Measurements from ENCODE around the gene TGFB1I1. TPM values are rescaled to one million over a fixed set of nuclear protein-coding genes. Genes with fewer than 3 reads are reported as not detected.

The TGFB1I1 gene
- total and polyA plus RNA-seq, 2 experiments from 2014 or later: 39.1 to 54.0 TPM

DNA sequence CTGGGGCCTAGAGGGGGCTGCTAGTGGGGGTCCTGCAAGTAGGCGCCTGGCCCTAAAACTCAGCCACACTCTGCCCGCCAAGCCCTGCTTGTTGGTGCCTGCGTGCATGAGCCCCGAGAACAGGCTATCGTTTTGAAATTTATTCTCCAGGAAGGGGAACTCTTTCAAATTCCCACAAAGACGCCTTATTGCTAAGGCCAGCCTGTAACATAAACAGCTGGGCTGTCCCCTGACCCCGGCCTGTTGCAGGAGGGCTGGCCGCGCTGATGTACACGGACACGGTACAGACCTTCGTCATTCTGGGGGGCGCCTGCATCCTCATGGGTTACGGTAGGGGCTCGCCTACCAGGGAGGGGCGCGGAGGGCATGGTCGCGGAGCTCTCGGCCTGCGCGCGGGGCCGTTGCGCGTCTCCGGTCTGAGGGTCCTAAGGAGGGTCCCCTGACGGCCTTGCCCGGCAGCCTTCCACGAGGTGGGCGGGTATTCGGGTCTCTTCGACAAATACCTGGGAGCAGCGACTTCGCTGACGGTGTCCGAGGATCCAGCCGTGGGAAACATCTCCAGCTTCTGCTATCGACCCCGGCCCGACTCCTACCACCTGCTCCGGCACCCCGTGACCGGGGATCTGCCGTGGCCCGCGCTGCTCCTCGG, 15.2 kb downstream of the TGFB1I1 start:
- Histone ChIP-seq H3K36me3 (no peaks in the 10 kb centered on the region), H3K4me1 (ENCODE audit: low read depth) (no peaks in the 10 kb centered on the region), H3K4me3 (peak overlapping the region; percentile 35), H3K27ac (no peak overlapping the region), H3K9me3 (ENCODE audit: low read depth) (no peaks in the 10 kb centered on the region), H3K27me3 (peaks cover 51% of the 10 kb centered on the region)
- no peak for DNase-seq (ENCODE audit: low read depth in 1 of 2, low spot score in 1 of 2)
- TF ChIP-seq CTCF (IDR thresholded peaks at IDR 0.05; ENCODE audit: low read depth, low read length): no peak

DNA sequence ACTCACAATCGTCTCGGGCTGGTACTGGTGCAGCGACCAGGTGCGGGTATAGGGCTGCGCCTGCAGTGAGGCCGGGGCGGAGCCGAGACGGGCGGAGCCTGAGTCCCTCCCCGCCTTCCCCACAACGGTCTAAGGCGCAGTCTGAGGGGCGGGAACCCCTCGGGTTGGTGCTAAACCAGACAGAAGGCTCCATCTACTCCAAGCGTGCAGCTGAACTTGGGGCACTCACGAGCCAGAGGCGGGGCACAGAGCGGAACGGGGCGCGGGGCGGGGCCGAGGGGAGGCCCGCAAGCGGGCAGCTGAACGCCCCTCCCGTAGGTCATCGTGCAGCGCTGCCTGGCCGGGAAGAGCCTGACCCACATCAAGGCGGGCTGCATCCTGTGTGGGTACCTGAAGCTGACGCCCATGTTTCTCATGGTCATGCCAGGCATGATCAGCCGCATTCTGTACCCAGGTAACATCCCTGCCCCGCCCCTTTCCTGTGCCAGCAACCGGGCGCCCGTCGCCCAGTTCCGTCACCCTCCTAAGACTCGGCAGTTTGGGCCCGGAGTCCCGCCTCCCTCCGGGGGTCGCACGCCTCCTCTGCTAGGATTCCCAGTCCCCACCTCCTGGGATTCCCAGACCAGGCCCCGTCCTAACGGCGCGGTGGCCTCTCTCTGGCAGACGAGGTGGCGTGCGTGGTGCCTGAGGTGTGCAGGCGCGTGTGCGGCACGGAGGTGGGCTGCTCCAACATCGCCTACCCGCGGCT, 15.9 kb downstream of the TGFB1I1 start:
- Histone ChIP-seq H3K36me3 (peaks cover 6% of the 10 kb centered on the region), H3K4me1 (ENCODE audit: low read depth) (no peaks in the 10 kb centered on the region), H3K9me3 (ENCODE audit: low read depth) (no peaks in the 10 kb centered on the region), H3K27me3 (peaks cover 44% of the 10 kb centered on the region), H3K27ac (no peak overlapping the region), H3K4me3 (peak overlapping the region; percentile 35)
- no peak for TF ChIP-seq CTCF (IDR thresholded peaks at IDR 0.05; ENCODE audit: low read depth, low read length)
- DNase-seq (ENCODE audit: low read depth in 1 of 2, low spot score in 1 of 2): peak; percentile 44 to 70

- H3K4me1 ChIP-seq (ENCODE audit: low read depth): no peaks in the 10 kb centered on the region
- no peak overlapping the region for H3K27ac ChIP-seq
- H3K9me3 ChIP-seq (ENCODE audit: low read depth): no peaks in the 10 kb centered on the region
- peak in 1 of 2 donors; percentile 27 for DNase-seq (ENCODE audit: low read depth in 1 of 2, low spot score in 1 of 2)
- H3K4me3 ChIP-seq: peak overlapping the region; percentile 35
- TF ChIP-seq CTCF (IDR thresholded peaks at IDR 0.05; ENCODE audit: low read depth, low read length): no peak
- H3K27me3 ChIP-seq: peaks cover 43% of the 10 kb centered on the region
- H3K36me3 ChIP-seq: peaks cover 10% of the 10 kb centered on the region
These were observed 16.7 kb downstream of the TGFB1I1 start for GRCh38 chr16:31488468-31489297.

- Histone ChIP-seq H3K9me3 (ENCODE audit: low read depth) (no peaks in the 10 kb centered on the region), H3K4me3 (no peak overlapping the region), H3K4me1 (ENCODE audit: low read depth) (no peaks in the 10 kb centered on the region), H3K27ac (no peak overlapping the region), H3K27me3 (peaks cover 43% of the 10 kb centered on the region), H3K36me3 (peaks cover 10% of the 10 kb centered on the region)
- no peak for TF ChIP-seq CTCF (IDR thresholded peaks at IDR 0.05; ENCODE audit: low read depth, low read length)
- no peak for DNase-seq (ENCODE audit: low read depth in 1 of 2, low spot score in 1 of 2)
These were observed 17.3 kb downstream of the TGFB1I1 start for GRCh38 chr16:31489298-31489564.

DNA sequence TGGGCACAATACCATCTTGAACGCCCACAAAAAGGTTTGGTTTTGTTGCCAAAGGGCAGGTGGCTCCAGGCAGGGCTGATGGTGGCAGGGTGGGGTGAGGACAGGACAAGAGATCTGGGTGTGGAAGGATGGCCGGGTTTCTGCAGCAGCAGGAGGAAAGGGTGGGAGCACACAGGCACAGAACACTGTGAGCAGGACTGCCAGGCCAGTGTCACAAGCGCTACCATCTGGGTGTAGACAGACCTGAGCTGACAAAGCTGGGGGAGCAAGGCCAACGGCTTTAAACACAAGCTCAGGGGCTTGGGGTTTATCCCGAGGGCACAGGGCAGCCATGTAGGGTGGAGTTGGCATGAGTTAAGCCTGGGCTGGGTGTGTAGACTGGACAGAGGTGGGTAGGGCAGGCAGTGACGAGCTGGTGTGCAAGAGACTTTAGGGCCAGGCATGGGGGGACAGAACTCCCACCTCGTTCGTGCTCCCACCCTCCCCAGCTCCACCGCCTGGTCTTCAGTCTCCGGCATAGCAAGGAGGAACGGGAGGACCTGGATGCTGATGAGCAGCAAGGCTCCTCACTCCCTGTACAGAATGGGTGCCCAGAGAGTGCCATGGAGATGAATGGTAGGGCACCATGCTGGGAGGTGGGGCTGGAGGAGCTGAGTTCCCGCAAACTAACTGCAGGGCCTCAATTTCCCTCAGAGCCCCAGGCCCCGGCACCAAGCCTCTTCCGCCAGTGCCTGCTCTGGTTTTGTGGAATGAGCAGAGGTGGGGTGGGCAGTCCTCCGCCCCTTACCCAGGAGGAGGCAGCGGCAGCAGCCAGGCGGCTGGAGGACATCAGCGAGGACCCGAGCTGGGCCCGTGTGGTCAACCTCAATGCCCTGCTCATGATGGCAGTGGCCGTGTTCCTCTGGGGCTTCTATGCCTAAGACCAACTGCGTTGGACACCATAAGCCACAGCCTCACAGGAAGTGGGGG, 17.9 kb downstream of the TGFB1I1 start:
- Histone ChIP-seq H3K4me1 (ENCODE audit: low read depth) (no peaks in the 10 kb centered on the region), H3K4me3 (no peak overlapping the region), H3K27ac (no peak overlapping the region), H3K36me3 (peaks cover 10% of the 10 kb centered on the region), H3K27me3 (peaks cover 38% of the 10 kb centered on the region), H3K9me3 (ENCODE audit: low read depth) (no peaks in the 10 kb centered on the region)
- DNase-seq (ENCODE audit: low read depth in 1 of 2, low spot score in 1 of 2): no peak
- TF ChIP-seq CTCF (IDR thresholded peaks at IDR 0.05; ENCODE audit: low read depth, low read length): no peak

Data from cardiac muscle cell (in vitro differentiated cells and primary cell).